GM12872 (cell line): ENCODE data around the gene TEX19.

ENCODE experiments used
- CTCF ChIP-seq: IDR thresholded peaks from 3 replicates; pipeline ENCODE4 v1.5.1; 2011; ENCODE audit warnings: low read depth, mild to moderate bottlenecking, low read length, moderate library complexity; ENCODE audit not compliant: insufficient read depth

TEX19 gene

GRCh38 chr17:82372249-82373071 lies 13.4 kb downstream of the TEX19 start:
- no peak for TF ChIP-seq CTCF

- no peak for TF ChIP-seq CTCF
Measured at GRCh38 chr17:82373731-82374625, 14.9 kb downstream of the TEX19 start.

GRCh38 chr17:82374626-82375331 lies 15.7 kb downstream of the TEX19 start:
- TF ChIP-seq CTCF: no peak

- TF ChIP-seq CTCF: no peak
Measured at GRCh38 chr17:82375359-82376041, 16.5 kb downstream of the TEX19 start.

GRCh38 chr17:82376042-82376730 lies 17.1 kb downstream of the TEX19 start:
- TF ChIP-seq CTCF: no peak

- no peak for TF ChIP-seq CTCF
Measured at GRCh38 chr17:82377924-82378740, 19.1 kb downstream of the TEX19 start.
